GM12878 (cell line): ENCODE data around the gene WFS1. TPM values are rescaled to one million over a fixed set of nuclear protein-coding genes. Genes with fewer than 3 reads are reported as not detected.

Experiments
- ATAC-seq: fragments of 200-7000 bp; cut with Tn5 transposase; 3 replicates; pipeline ENCODE4 v1.9.1; 2020; ENCODE audit warnings: mild to moderate bottlenecking, moderate library complexity
- BruUV-seq: library from RNA; stranded (reverse); fragments of 400-500 nt; replicated peaks from 2 replicates; lab custom pipeline; 2021; lab: Mats Ljungman, UMichigan
- CTCF ChIA-PET: fragments of 300-600 bp; sonication (Branson Sonifier 250); formaldehyde crosslinking; extraction: SDS; loops from one replicate; lab custom pipeline; 2021; ENCODE audit warnings: inconsistent platforms; lab: Yijun Ruan, JAX
- POLR2A ChIA-PET: fragments of 350-600 bp; formaldehyde crosslinking; extraction: SDS; loops from one replicate; lab custom pipeline; 2021; ENCODE audit warnings: inconsistent platforms; lab: Charles Lee
- RAD21 ChIA-PET: fragments of 300-600 bp; sonication (Branson Sonifier 250); formaldehyde crosslinking; loops from one replicate; lab custom pipeline; 2023; ENCODE audit warnings: antibody characterized with exemption; ENCODE audit not compliant: unreplicated experiment; lab: Charles Lee
- SMC1A ChIA-PET: fragments of 300-600 bp; sonication (Branson Sonifier 250); formaldehyde crosslinking; loops from one replicate; lab custom pipeline; 2023; ENCODE audit not compliant: unreplicated experiment, uncharacterized antibody; lab: Charles Lee
- DNase-seq: peaks from one replicate; pipeline ENCODE4 v3.0.0-alpha.2; 2011; ENCODE audit warnings: low read depth, low spot score
- FAIRE-seq: peaks from 3 replicates; lab custom pipeline; 2011; peaks lifted over from hg19 to GRCh38; lab: Jason Lieb, UNC
- H2AFZ ChIP-seq: 2 replicates; pipeline ENCODE4 v1.6.0; 2011; ENCODE audit warnings: low read depth, low read length, control low read depth; ENCODE audit not compliant: control insufficient read depth
- H3K27ac ChIP-seq: 2 replicates; pipeline ENCODE4 v1.5.1; 2011; ENCODE audit warnings: control low read depth; ENCODE audit not compliant: control insufficient read depth, insufficient read depth
- H3K27me3 ChIP-seq, 2 experiments: replicated peaks in 1 of 2; 2 replicates each; pipeline versions ENCODE4 v1.6.0 to v1.6.1; 2011; ENCODE audit warnings: low read length in 1 of 2; ENCODE audit not compliant: control insufficient read depth in 2 of 2, insufficient read depth in 2 of 2
- H3K36me3 ChIP-seq, 2 experiments: 2 replicates each; pipeline ENCODE4 v1.5.1; 2011; ENCODE audit warnings: low read length in 1 of 2; ENCODE audit not compliant: control insufficient read depth in 2 of 2, insufficient read depth in 2 of 2
- H3K4me1 ChIP-seq: 2 replicates; pipeline ENCODE4 v1.6.1; 2011; ENCODE audit warnings: mild to moderate bottlenecking, low read length, moderate library complexity, mixed read lengths; ENCODE audit not compliant: control insufficient read depth, insufficient read depth
- H3K4me2 ChIP-seq: 2 replicates; pipeline ENCODE4 v1.6.0; 2011; ENCODE audit warnings: control low read depth; ENCODE audit not compliant: control insufficient read depth, insufficient read depth
- H3K4me3 ChIP-seq: fragments of 200-600 bp; sonication (generic); 2 replicates; pipeline ENCODE4 v1.5.1; 2016
- H3K79me2 ChIP-seq: 2 replicates; pipeline ENCODE4 v1.6.0; 2011; ENCODE audit warnings: low read length; ENCODE audit not compliant: control insufficient read depth, insufficient read depth
- H3K9ac ChIP-seq: 2 replicates; pipeline ENCODE4 v1.8.0; 2011; ENCODE audit warnings: low read length, control low read depth, mixed read lengths; ENCODE audit not compliant: control insufficient read depth, insufficient read depth
- H3K9me3 ChIP-seq: replicated peaks from 3 replicates; pipeline ENCODE4 v1.5.1; 2011; ENCODE audit warnings: mild to moderate bottlenecking, low read length; ENCODE audit not compliant: control insufficient read depth, insufficient read depth
- H4K20me1 ChIP-seq: 2 replicates; pipeline ENCODE4 v1.6.0; 2011; ENCODE audit not compliant: control insufficient read depth, insufficient read depth
- HDAC6 ChIP-seq: fragments of 200-600 bp; sonication (generic); IDR thresholded peaks from one replicate; pipeline ENCODE4 v1.8.0; 2017; ENCODE audit warnings: antibody characterized with exemption; ENCODE audit not compliant: unreplicated experiment
- SMAD1 ChIP-seq: fragments of 450-650 bp; IDR thresholded peaks from 2 replicates; pipeline ENCODE4 v1.6.1; 2018; ENCODE audit warnings: mild to moderate bottlenecking, low read depth; ENCODE audit not compliant: partially characterized antibody
- WGBS: methylation state at CpG from one replicate; pipeline ENCODE4 v1.1.6; 2016; ENCODE audit warnings: low lambda C conversion rate; ENCODE audit not compliant: insufficient replicate concordance, insufficient coverage; ENCODE audit errors: missing lambda C conversion rate; 5-methylcytosine and 5-hydroxymethylcytosine counted together
- in situ Hi-C: fragments of 300-500 bp; cut with MboI; formaldehyde crosslinking; loops from 9 replicates; pipeline ENCODE4 v1.14.3; 2018; ENCODE audit warnings: mixed read lengths
- intact Hi-C: fragments of 100-400 bp; cut with micrococcal nuclease; formaldehyde crosslinking; loops from one replicate; pipeline ENCODE4 v1.14.2; 2022; ENCODE audit not compliant: unreplicated experiment
- polyA plus RNA-seq, 11 experiments: library from polyadenylated mRNA; depleted of rRNA in 4 of 11; unstranded in 6 of 11; stranded (reverse) in 5 of 11; fragments of >200 nt; fragmentation: Nextera tagmentation in 4 of 11; fragmentation: Illumina TruSeq in 1 of 11; extraction: Ambion mirVana in 4 of 11; extraction: Trizol in 1 of 11; gene quantifications; 1 replicate in 1 of 11; 2 replicates in 10 of 11; pipeline versions ENCODE4 v1.2.1 to v1.2.3, GENCODE V29; 2011 to 2016; ENCODE audit warnings: inconsistent platforms in 2 of 11, missing spikeins in 2 of 11, low read depth in 1 of 11
- total RNA-seq, 4 experiments: library from RNA; depleted of rRNA in 3 of 4; stranded (reverse); fragments of >200 nt in 3 of 4; fragmentation: Illumina TruSeq in 1 of 4; extraction: Trizol in 1 of 4; gene quantifications; 2 replicates each; pipeline versions ENCODE4 v1.2.1 to v1.2.3, GENCODE V29; 2013 to 2021
- TF ChIP-seq, protein P1 (sequence below): fragments of 450-650 bp; IDR thresholded peaks from 2 replicates; pipeline ENCODE4 v1.6.1; 2017; ENCODE audit warnings: borderline replicate concordance
- TF ChIP-seq, protein P2 (sequence below): fragments of 450-650 bp; IDR thresholded peaks from 2 replicates; pipeline ENCODE4 v1.6.1; 2017; ENCODE audit warnings: mild to moderate bottlenecking, moderate library complexity

WFS1 gene
- total and polyA plus RNA-seq, 10 of the 15 experiments (the other 5 are each of a cell fraction or from before 2014, with no cell fraction given), result 0.31 to 4.7 (median 2.0) TPM

DNA sequence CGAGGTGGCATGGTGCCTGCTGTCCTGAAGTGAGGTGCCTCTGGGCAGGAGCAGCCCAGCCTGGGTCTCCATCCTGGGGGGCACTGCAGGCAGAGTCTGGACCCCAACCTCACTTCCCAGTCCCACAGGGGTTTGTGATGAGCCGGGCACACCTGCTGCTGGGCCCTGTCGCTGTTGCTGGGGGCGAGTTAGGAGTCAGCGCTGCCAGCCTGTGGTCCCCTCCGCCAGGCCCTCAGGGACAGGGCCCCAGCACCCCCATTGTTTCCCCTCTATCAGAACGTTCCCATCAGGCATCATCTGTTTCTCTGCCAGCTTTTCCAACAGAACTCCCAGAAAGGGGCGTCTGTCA, 23.4 kb downstream of the WFS1 start (continued):
- TF ChIP-seq, protein P1, sequence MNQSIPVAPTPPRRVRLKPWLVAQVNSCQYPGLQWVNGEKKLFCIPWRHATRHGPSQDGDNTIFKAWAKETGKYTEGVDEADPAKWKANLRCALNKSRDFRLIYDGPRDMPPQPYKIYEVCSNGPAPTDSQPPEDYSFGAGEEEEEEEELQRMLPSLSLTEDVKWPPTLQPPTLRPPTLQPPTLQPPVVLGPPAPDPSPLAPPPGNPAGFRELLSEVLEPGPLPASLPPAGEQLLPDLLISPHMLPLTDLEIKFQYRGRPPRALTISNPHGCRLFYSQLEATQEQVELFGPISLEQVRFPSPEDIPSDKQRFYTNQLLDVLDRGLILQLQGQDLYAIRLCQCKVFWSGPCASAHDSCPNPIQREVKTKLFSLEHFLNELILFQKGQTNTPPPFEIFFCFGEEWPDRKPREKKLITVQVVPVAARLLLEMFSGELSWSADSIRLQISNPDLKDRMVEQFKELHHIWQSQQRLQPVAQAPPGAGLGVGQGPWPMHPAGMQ, result no peak
- no peak for TF ChIP-seq SMAD1

DNA sequence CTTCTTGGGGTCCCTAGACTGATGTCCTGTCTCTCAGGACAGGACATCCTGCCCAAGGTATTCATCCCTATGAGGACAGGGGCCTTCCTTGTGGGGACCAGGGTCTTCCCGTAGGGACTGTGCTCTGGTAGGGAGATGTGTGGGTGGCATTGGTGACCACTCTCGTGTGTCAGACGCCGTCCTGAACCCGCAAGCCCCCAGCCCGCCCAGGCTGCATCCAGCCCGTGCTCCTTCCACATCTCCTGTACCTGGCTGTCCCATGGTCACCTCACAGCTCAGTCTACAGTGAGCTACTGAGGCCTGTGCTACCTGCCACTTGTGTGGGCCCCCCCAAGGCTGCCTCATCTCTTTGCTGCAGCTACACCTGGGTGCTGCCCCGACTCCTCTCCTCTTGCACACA, 24.0 kb downstream of the WFS1 start:
- intact Hi-C loops, result no loop called here
- BruUV-seq, result no TSS peak
- FAIRE-seq (no peak), DNase-seq (no peak), ATAC-seq (no peak)
- in situ Hi-C loops, result no loop called here
- Histone ChIP-seq H3K4me2 (no peak overlapping the region), H3K36me3 (no peaks in the 10 kb centered on the region), H3K79me2 (no peaks in the 10 kb centered on the region), H3K4me3 (no peak overlapping the region), H3K4me1 (no peaks in the 10 kb centered on the region), H2AFZ (no peak overlapping the region), H3K9ac (no peak overlapping the region), H3K27me3 (no peaks in the 10 kb centered on the region), H3K27ac (no peak overlapping the region), H3K9me3 (no peaks in the 10 kb centered on the region), H4K20me1 (no peaks in the 10 kb centered on the region)
- ChIA-PET POLR2A (no interaction called here), RAD21 (no interaction called here), CTCF (no interaction called here), SMC1A (interaction anchor here (0.7 kb wide), 1 partner anchor 30 kb away, joined by 3 read pairs; no protein-coding TSS in a partner anchor)
- WGBS, result 49% methylated on average over 7 of the region's 8 CpGs
- TF ChIP-seq, protein P2, sequence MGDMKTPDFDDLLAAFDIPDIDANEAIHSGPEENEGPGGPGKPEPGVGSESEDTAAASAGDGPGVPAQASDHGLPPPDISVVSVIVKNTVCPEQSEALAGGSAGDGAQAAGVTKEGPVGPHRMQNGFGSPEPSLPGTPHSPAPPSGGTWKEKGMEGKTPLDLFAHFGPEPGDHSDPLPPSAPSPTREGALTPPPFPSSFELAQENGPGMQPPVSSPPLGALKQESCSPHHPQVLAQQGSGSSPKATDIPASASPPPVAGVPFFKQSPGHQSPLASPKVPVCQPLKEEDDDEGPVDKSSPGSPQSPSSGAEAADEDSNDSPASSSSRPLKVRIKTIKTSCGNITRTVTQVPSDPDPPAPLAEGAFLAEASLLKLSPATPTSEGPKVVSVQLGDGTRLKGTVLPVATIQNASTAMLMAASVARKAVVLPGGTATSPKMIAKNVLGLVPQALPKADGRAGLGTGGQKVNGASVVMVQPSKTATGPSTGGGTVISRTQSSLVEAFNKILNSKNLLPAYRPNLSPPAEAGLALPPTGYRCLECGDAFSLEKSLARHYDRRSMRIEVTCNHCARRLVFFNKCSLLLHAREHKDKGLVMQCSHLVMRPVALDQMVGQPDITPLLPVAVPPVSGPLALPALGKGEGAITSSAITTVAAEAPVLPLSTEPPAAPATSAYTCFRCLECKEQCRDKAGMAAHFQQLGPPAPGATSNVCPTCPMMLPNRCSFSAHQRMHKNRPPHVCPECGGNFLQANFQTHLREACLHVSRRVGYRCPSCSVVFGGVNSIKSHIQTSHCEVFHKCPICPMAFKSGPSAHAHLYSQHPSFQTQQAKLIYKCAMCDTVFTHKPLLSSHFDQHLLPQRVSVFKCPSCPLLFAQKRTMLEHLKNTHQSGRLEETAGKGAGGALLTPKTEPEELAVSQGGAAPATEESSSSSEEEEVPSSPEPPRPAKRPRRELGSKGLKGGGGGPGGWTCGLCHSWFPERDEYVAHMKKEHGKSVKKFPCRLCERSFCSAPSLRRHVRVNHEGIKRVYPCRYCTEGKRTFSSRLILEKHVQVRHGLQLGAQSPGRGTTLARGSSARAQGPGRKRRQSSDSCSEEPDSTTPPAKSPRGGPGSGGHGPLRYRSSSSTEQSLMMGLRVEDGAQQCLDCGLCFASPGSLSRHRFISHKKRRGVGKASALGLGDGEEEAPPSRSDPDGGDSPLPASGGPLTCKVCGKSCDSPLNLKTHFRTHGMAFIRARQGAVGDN, result no peak
- no peak for TF ChIP-seq HDAC6
